ENCODE results near the gene PPIB. TPM values are rescaled to one million over a fixed set of nuclear protein-coding genes. Genes with fewer than 3 reads are reported as not detected.

Gene PPIB
- total RNA-seq, 1 experiment from 2014 or later = 410 TPM

DNA sequence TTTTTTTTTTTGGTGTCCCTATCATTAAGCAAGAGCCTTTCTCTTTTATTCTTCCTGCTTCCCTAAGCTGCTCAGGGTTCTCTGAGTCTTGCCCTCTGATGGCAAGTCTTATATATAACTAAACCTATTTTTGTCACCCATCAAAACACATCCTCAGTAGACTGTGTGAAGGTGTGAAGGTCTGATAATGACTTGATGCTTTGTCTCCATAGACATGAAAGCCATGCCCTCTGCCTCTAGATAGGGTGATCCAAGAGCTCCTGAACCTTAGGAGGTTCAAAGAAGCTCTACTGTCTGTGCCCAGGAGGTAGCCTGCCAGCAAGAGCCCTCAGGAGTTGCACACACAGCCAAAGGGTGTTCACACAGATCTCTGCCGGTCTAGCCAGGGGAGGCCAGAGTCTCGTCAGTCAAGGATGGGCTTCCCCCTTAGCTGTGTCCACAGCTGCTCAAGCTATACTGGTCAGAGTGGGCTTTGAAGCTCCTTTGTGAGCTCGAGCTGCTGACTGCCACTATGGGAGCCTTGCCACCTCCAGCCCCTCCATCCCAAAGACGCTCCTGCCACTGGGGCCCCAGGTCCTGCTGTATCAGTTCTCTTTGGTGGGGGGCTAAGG, 24.4 kb downstream of the PPIB start:
- no peak overlapping the region for H3K4me3 ChIP-seq (ENCODE audit: low read length)
- CTCF ChIA-PET = no interaction called here
- POLR2A ChIA-PET (ENCODE audit: unreplicated experiment) = no interaction called here
- H3F3A ChIP-seq (ENCODE audit: low read length, unreplicated experiment) = no peaks in the 10 kb centered on the region
- no peaks in the 10 kb centered on the region for H3K79me2 ChIP-seq (ENCODE audit: low read length)
- H3K4me1 ChIP-seq (ENCODE audit: insufficient read depth, low read length) = no peaks in the 10 kb centered on the region
- TF ChIP-seq EZH2phosphoT487 (IDR thresholded peaks at IDR 0.05; ENCODE audit: borderline replicate concordance, low read length) (no peak), EZH2 (IDR thresholded peaks at IDR 0.05; ENCODE audit: low read length, unreplicated experiment) (no peak)
- TF ChIP-seq, protein P1, sequence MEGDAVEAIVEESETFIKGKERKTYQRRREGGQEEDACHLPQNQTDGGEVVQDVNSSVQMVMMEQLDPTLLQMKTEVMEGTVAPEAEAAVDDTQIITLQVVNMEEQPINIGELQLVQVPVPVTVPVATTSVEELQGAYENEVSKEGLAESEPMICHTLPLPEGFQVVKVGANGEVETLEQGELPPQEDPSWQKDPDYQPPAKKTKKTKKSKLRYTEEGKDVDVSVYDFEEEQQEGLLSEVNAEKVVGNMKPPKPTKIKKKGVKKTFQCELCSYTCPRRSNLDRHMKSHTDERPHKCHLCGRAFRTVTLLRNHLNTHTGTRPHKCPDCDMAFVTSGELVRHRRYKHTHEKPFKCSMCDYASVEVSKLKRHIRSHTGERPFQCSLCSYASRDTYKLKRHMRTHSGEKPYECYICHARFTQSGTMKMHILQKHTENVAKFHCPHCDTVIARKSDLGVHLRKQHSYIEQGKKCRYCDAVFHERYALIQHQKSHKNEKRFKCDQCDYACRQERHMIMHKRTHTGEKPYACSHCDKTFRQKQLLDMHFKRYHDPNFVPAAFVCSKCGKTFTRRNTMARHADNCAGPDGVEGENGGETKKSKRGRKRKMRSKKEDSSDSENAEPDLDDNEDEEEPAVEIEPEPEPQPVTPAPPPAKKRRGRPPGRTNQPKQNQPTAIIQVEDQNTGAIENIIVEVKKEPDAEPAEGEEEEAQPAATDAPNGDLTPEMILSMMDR (conservative IDR thresholded peaks at IDR 0.05; ENCODE audit: low read depth, low read length) = no peak
- DNase-seq = no peak
- intact Hi-C loops (cut with micrococcal nuclease) = no loop called here
- H3K9ac ChIP-seq (ENCODE audit: low read length) = no peak overlapping the region
- ATAC-seq = no peak
- no peak overlapping the region for H3K4me2 ChIP-seq (ENCODE audit: low read length)
- no peaks in the 10 kb centered on the region for H3K9me2 ChIP-seq (replicated peaks; ENCODE audit: low read length)
- BruUV-seq (replicated peaks) = no TSS peak
- no peak overlapping the region for H3K27ac ChIP-seq (ENCODE audit: low read length)
- H3K9me3 ChIP-seq (ENCODE audit: low read length) = no peaks in the 10 kb centered on the region
- peaks cover 3% of the 10 kb centered on the region; the same call in 1 of the 2 replicates for H3K36me3 ChIP-seq (ENCODE audit: low read depth, low read length)
- no peaks in the 10 kb centered on the region for H3K27me3 ChIP-seq (ENCODE audit: low read length)
- no peaks in the 10 kb centered on the region for H4K20me1 ChIP-seq (ENCODE audit: low read length)
- no peak overlapping the region for H2AFZ ChIP-seq (ENCODE audit: low read length)

- Histone ChIP-seq H3K9me2 (replicated peaks; ENCODE audit: low read length) (no peaks in the 10 kb centered on the region), H3K36me3 (ENCODE audit: low read depth, low read length) (peaks cover 3% of the 10 kb centered on the region; the same call in 1 of the 2 replicates), H4K20me1 (ENCODE audit: low read length) (no peaks in the 10 kb centered on the region), H3K9ac (ENCODE audit: low read length) (no peak overlapping the region), H2AFZ (ENCODE audit: low read length) (no peak overlapping the region), H3K9me3 (ENCODE audit: low read length) (no peaks in the 10 kb centered on the region), H3K4me2 (ENCODE audit: low read length) (no peak overlapping the region), H3K4me1 (ENCODE audit: insufficient read depth, low read length) (no peaks in the 10 kb centered on the region), H3K27ac (ENCODE audit: low read length) (no peak overlapping the region), H3F3A (ENCODE audit: low read length, unreplicated experiment) (no peaks in the 10 kb centered on the region), H3K27me3 (ENCODE audit: low read length) (no peaks in the 10 kb centered on the region), H3K79me2 (ENCODE audit: low read length) (no peaks in the 10 kb centered on the region), H3K4me3 (ENCODE audit: low read length) (no peak overlapping the region)
- intact Hi-C loops (cut with micrococcal nuclease) = no loop called here
- TF ChIP-seq, protein P1 (conservative IDR thresholded peaks at IDR 0.05; ENCODE audit: low read depth, low read length) = no peak
- TF ChIP-seq EZH2phosphoT487 (IDR thresholded peaks at IDR 0.05; ENCODE audit: borderline replicate concordance, low read length) (no peak), EZH2 (IDR thresholded peaks at IDR 0.05; ENCODE audit: low read length, unreplicated experiment) (no peak)
- no TSS peak for BruUV-seq (replicated peaks)
- POLR2A ChIA-PET (ENCODE audit: unreplicated experiment) = no interaction called here
- DNase-seq (no peak), ATAC-seq (no peak)
- CTCF ChIA-PET = no interaction called here
Observed at GRCh38 chr15:64137226-64137833, 25.5 kb downstream of the PPIB start.

DNA sequence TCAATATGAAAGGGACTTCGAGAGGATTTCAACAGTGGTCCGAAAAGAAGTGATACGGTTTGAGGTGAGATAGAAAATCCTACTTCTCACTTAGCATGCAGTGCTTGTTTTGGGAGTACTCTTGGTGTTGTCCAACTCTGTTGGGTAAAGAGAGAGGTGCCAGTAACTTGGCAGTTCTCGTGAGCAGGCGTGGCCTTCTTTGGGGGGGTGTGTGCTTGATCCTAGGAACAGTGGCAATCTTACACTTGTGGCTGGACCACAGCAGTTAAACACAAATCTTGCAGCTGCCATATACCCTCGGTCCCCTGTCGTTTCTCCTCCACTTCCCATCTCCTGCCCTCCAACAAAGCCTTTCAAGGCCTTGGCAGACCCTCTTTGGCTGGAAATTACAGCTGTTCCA, 26.5 kb downstream of the PPIB start:
- Histone ChIP-seq H4K20me1 (ENCODE audit: low read length) (no peaks in the 10 kb centered on the region), H3K9me2 (replicated peaks; ENCODE audit: low read length) (no peaks in the 10 kb centered on the region), H3F3A (ENCODE audit: low read length, unreplicated experiment) (no peaks in the 10 kb centered on the region), H3K79me2 (ENCODE audit: low read length) (no peaks in the 10 kb centered on the region), H3K27me3 (ENCODE audit: low read length) (no peaks in the 10 kb centered on the region), H3K27ac (ENCODE audit: low read length) (no peak overlapping the region), H3K4me3 (ENCODE audit: low read length) (no peak overlapping the region), H3K9ac (ENCODE audit: low read length) (no peak overlapping the region), H3K36me3 (ENCODE audit: low read depth, low read length) (peaks cover 10% of the 10 kb centered on the region; the same call in 1 of the 2 replicates), H3K4me2 (ENCODE audit: low read length) (no peak overlapping the region), H3K9me3 (ENCODE audit: low read length) (no peaks in the 10 kb centered on the region), H2AFZ (ENCODE audit: low read length) (no peak overlapping the region), H3K4me1 (ENCODE audit: insufficient read depth, low read length) (no peaks in the 10 kb centered on the region)
- POLR2A ChIA-PET (ENCODE audit: unreplicated experiment) = no interaction called here
- CTCF ChIA-PET = no interaction called here
- intact Hi-C loops (cut with micrococcal nuclease) = no loop called here
- TF ChIP-seq EZH2 (IDR thresholded peaks at IDR 0.05; ENCODE audit: low read length, unreplicated experiment) (no peak), EZH2phosphoT487 (IDR thresholded peaks at IDR 0.05; ENCODE audit: borderline replicate concordance, low read length) (no peak)
- TF ChIP-seq, protein P1 (conservative IDR thresholded peaks at IDR 0.05; ENCODE audit: low read depth, low read length) = no peak
- no TSS peak for BruUV-seq (replicated peaks)
- DNase-seq (no peak), ATAC-seq (no peak)

Data from PC-3 (cell line).